NCI-H2196 treated with DMSO at 0.1 percent for 48 hours (cell line): ENCODE data around the gene SVIL.
"Not testable (repeated sequence)": the region's sequence is repeated elsewhere in the genome, so short reads cannot be mapped to it uniquely, and the experiment has no call there.

Experiments used
- DNase-seq: peaks from one replicate; lab custom pipeline; 2025; ENCODE audit not compliant: unreplicated experiment; lab: John Stamatoyannopoulos, UW

The SVIL gene

GRCh38 chr10:29579455-29579970 lies 55.3 kb downstream of the SVIL start:
- no peak for DNase-seq

GRCh38 chr10:29578457-29578856 lies 56.3 kb downstream of the SVIL start:
- no peak for DNase-seq

- no peak for DNase-seq
Measured at GRCh38 chr10:29576681-29577080, 58.1 kb downstream of the SVIL start.

GRCh38 chr10:29575098-29575455 lies 59.7 kb downstream of the SVIL start:
- no peak for DNase-seq

- DNase-seq, result not testable (repeated sequence)
Measured at GRCh38 chr10:29574212-29575097, 60.3 kb downstream of the SVIL start.

GRCh38 chr10:29570248-29570647 lies 64.5 kb downstream of the SVIL start:
- DNase-seq, result not testable (repeated sequence)

- DNase-seq, result no peak
Measured at GRCh38 chr10:29569795-29570194, 65.0 kb downstream of the SVIL start.

GRCh38 chr10:29567003-29567402 lies 67.8 kb downstream of the SVIL start:
- DNase-seq, result no peak

- DNase-seq, result not testable (repeated sequence)
Measured at GRCh38 chr10:29566209-29566608, 68.6 kb downstream of the SVIL start.

- no peak for DNase-seq
Measured at GRCh38 chr10:29563420-29564035, 71.2 kb downstream of the SVIL start.

GRCh38 chr10:29563006-29563405 lies 71.8 kb downstream of the SVIL start:
- DNase-seq, result not testable (repeated sequence)

- DNase-seq, result no peak
Measured at GRCh38 chr10:29559996-29560395, 74.8 kb downstream of the SVIL start.

- no peak for DNase-seq
Measured at GRCh38 chr10:29557665-29558064, 77.1 kb downstream of the SVIL start.

GRCh38 chr10:29555746-29556481 lies 78.9 kb downstream of the SVIL start:
- DNase-seq, result no peak

GRCh38 chr10:29555091-29555745 lies 79.6 kb downstream of the SVIL start:
- no peak for DNase-seq

GRCh38 chr10:29554660-29555059 lies 80.1 kb downstream of the SVIL start:
- DNase-seq, result no peak

GRCh38 chr10:29553544-29554250 lies 81.1 kb downstream of the SVIL start:
- no peak for DNase-seq

- not testable (repeated sequence) for DNase-seq
Measured at GRCh38 chr10:29553116-29553515, 81.7 kb downstream of the SVIL start.

- DNase-seq, result not testable (repeated sequence)
Measured at GRCh38 chr10:29549493-29549892, 85.3 kb downstream of the SVIL start.

- DNase-seq, result no peak
Measured at GRCh38 chr10:29546773-29547313, 87.9 kb downstream of the SVIL start.
